ENCODE measurements around the gene FBLIM1. TPM values are rescaled to one million over a fixed set of nuclear protein-coding genes. Genes with fewer than 3 reads are reported as not detected.

The FBLIM1 gene
- total RNA-seq, 1 experiment from 2014 or later, result 6.0 TPM

GRCh38 chr1:15749399-15750291 is 8.9 kb upstream of the FBLIM1 start:
- no peaks in the 10 kb centered on the region for H4K20me1 ChIP-seq (ENCODE audit: insufficient read depth)
- no peak overlapping the region for H3K4me3 ChIP-seq (replicated peaks in 1 of 2; ENCODE audit: low read depth in 1 of 2, low read length in 2 of 2)
- DNase-seq (ENCODE audit: low read depth, low spot score), result no peak
- CTCF ChIA-PET, result no interaction called here
- POLR2A ChIA-PET, result no interaction called here
- intact Hi-C loops (cut with micrococcal nuclease), result no loop called here
- H3K9me3 ChIP-seq (ENCODE audit: control insufficient read depth in 1 of 2, insufficient read depth in 1 of 2, low read depth in 1 of 2, low read length in 2 of 2), result no peaks in the 10 kb centered on the region
- H3K4me2 ChIP-seq (ENCODE audit: low read length), result no peak overlapping the region
- no peak for ATAC-seq
- H3K79me2 ChIP-seq (ENCODE audit: insufficient read depth, low read length), result no peaks in the 10 kb centered on the region
- RAD21 ChIA-PET (ENCODE audit: low non-redundant PET in 1 of 2, low total read pairs in 2 of 2, uncharacterized antibody in 2 of 2, unreplicated experiment in 2 of 2), result no interaction called here
- BruUV-seq (replicated peaks), result no TSS peak
- no peaks in the 10 kb centered on the region for H3K9me2 ChIP-seq (ENCODE audit: insufficient read depth)
- H3K4me1 ChIP-seq (ENCODE audit: control insufficient read depth in 1 of 2, insufficient read depth in 2 of 2, low read length in 2 of 2), result no peaks in the 10 kb centered on the region; a peak in 1 of 4 replicates
- H3K36me3 ChIP-seq (ENCODE audit: control insufficient read depth in 1 of 2, insufficient read depth in 2 of 2, low read length in 2 of 2), result no peaks in the 10 kb centered on the region
- no peaks in the 10 kb centered on the region for H3K27me3 ChIP-seq (ENCODE audit: insufficient read depth, low read length)
- no peak overlapping the region for H3K9ac ChIP-seq (ENCODE audit: low read length)
- no peak overlapping the region for H2AFZ ChIP-seq (ENCODE audit: low read depth, low read length, poor library complexity, severe bottlenecking)
- no peak overlapping the region for H3K27ac ChIP-seq (ENCODE audit: low read depth, low read length)
- TF ChIP-seq SRF (IDR thresholded peaks at IDR 0.05; ENCODE audit: low read depth), result no peak
- no peak for TF ChIP-seq EGR1 (IDR thresholded peaks at IDR 0.05; ENCODE audit: low read depth)
- no peak for TF ChIP-seq CEBPB (IDR thresholded peaks at IDR 0.05; ENCODE audit: low read depth)
- no peak for TF ChIP-seq RAD21 (IDR thresholded peaks at IDR 0.05; ENCODE audit: low read depth)
- TF ChIP-seq POLR2A (IDR thresholded peaks at IDR 0.05; ENCODE audit: borderline replicate concordance, extremely low read depth, insufficient read depth, insufficient read length), result no peak
- no peak for TF ChIP-seq FOSL1 (IDR thresholded peaks at IDR 0.05; ENCODE audit: low read depth)
- no peak for TF ChIP-seq ELF1 (IDR thresholded peaks at IDR 0.05; ENCODE audit: borderline replicate concordance, low read depth)
- TF ChIP-seq POLR2AphosphoS5 (IDR thresholded peaks at IDR 0.05; ENCODE audit: low read depth, low read length), result no peak
- TF ChIP-seq ATF3 (IDR thresholded peaks at IDR 0.05), result no peak
- TF ChIP-seq CTCF (IDR thresholded peaks at IDR 0.05 in 2 of 3, conservative IDR thresholded peaks at IDR 0.05 in 1 of 3; ENCODE audit: borderline replicate concordance in 1 of 3, insufficient read depth in 1 of 3, low read depth in 2 of 3, low read length in 2 of 3), result no peak

Data from HCT116 (cell line).